ENCODE measurements around the gene LGI4.

DNA sequence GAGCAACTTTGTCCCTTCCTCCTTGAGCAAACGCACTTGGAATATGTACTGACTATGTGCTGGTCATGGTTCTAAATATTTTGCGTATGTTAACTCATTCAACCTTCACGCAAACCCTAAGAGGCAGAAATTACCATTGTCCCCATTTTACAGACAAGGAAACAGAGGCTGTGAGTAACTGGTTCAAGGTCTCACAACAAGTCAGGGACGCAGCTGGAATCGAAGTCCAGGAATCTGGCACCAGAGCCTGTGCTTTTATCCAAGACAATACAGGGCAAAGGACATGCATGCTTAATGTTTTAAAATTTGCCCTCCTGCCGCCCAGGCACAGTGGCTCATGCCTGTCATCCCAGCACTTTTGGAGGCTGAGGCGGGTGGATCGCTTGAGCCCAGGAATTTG is 24.7 kb upstream of the LGI4 start:
- TF ChIP-seq, protein P1, sequence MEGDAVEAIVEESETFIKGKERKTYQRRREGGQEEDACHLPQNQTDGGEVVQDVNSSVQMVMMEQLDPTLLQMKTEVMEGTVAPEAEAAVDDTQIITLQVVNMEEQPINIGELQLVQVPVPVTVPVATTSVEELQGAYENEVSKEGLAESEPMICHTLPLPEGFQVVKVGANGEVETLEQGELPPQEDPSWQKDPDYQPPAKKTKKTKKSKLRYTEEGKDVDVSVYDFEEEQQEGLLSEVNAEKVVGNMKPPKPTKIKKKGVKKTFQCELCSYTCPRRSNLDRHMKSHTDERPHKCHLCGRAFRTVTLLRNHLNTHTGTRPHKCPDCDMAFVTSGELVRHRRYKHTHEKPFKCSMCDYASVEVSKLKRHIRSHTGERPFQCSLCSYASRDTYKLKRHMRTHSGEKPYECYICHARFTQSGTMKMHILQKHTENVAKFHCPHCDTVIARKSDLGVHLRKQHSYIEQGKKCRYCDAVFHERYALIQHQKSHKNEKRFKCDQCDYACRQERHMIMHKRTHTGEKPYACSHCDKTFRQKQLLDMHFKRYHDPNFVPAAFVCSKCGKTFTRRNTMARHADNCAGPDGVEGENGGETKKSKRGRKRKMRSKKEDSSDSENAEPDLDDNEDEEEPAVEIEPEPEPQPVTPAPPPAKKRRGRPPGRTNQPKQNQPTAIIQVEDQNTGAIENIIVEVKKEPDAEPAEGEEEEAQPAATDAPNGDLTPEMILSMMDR (IDR thresholded peaks at IDR 0.05; ENCODE audit: low read depth, low read length, poor library complexity, severe bottlenecking) = no peak
- TF ChIP-seq EZH2phosphoT487 (IDR thresholded peaks at IDR 0.05; ENCODE audit: borderline replicate concordance, low read length) = no peak

Data from DOHH2 (cell line).